Stimulated activated naive CD8-positive, alpha-beta T cell treated with anti-CD3 and anti-CD28 coated beads, Interleukin-15, amount 100 ng/mL, for 72 hours (primary cell): ENCODE measurements around the gene GNB3.
A peak's percentile ranks its signal among the peaks of the same experiment; 100 is the strongest.

ENCODE experiments used
- ATAC-seq: fragments of 150-1000 bp; cut with Tn5 transposase; 2 replicates; pipeline ENCODE4 v1.10.0; 2021; ENCODE audit warnings: mild to moderate bottlenecking, moderate library complexity
- DNase-seq, 2 donors: peaks; one replicate each; pipeline ENCODE4 v3.0.0; 2021 to 2022
- H3K27ac Mint-ChIP-seq, 2 donors: one replicate each; pipeline ENCODE4 v1.8.0; 2022; ENCODE audit warnings: mild to moderate bottlenecking in 2 of 2, mixed read lengths in 2 of 2, moderate library complexity in 2 of 2
- H3K27me3 Mint-ChIP-seq: one replicate; pipeline ENCODE4 v1.8.0; 2022; ENCODE audit warnings: mixed read lengths
- H3K4me1 Mint-ChIP-seq: one replicate; pipeline ENCODE4 v1.8.0; 2022; ENCODE audit warnings: mild to moderate bottlenecking, mixed read lengths
- H3K4me3 Mint-ChIP-seq, 2 donors: one replicate each; pipeline ENCODE4 v1.8.0; 2022; ENCODE audit warnings: mild to moderate bottlenecking in 2 of 2, mixed read lengths in 2 of 2, moderate library complexity in 1 of 2
- H3K9me3 Mint-ChIP-seq, 2 donors: one replicate each; pipeline ENCODE4 v1.8.0; 2022; ENCODE audit warnings: mixed read lengths in 2 of 2

GNB3 gene

GRCh38 chr12:6842075-6842474 is 1.4 kb downstream of the GNB3 start:
- Mint-ChIP-seq H3K27me3 (no peaks in the 10 kb centered on the region), H3K4me3 (no peak overlapping the region), H3K4me1 (no peaks in the 10 kb centered on the region), H3K9me3 (no peaks in the 10 kb centered on the region), H3K27ac (no peak overlapping the region)
- ATAC-seq (no peak), DNase-seq (no peak)

- Mint-ChIP-seq H3K4me3 (no peak overlapping the region), H3K27ac (no peak overlapping the region), H3K4me1 (no peaks in the 10 kb centered on the region), H3K27me3 (no peaks in the 10 kb centered on the region), H3K9me3 (no peaks in the 10 kb centered on the region)
- peak; percentile 33 for ATAC-seq
- no peak for DNase-seq
These were observed 2.6 kb downstream of the GNB3 start for GRCh38 chr12:6843118-6843902.

GRCh38 chr12:6845395-6845794 is 4.7 kb downstream of the GNB3 start:
- Mint-ChIP-seq H3K27ac (no peak overlapping the region), H3K4me3 (no peak overlapping the region), H3K9me3 (no peaks in the 10 kb centered on the region), H3K27me3 (no peaks in the 10 kb centered on the region), H3K4me1 (peaks cover 16% of the 10 kb centered on the region)
- no peak for ATAC-seq
- no peak for DNase-seq

- DNase-seq: no peak
- no peak overlapping the region for H3K4me3 Mint-ChIP-seq
- H3K27me3 Mint-ChIP-seq: no peaks in the 10 kb centered on the region
- peaks cover 18% of the 10 kb centered on the region for H3K4me1 Mint-ChIP-seq
- no peak for ATAC-seq
- H3K9me3 Mint-ChIP-seq: no peaks in the 10 kb centered on the region
- no peak overlapping the region for H3K27ac Mint-ChIP-seq
These were observed 5.7 kb downstream of the GNB3 start for GRCh38 chr12:6846316-6846869.

GRCh38 chr12:6847676-6848075 is 7.0 kb downstream of the GNB3 start:
- Mint-ChIP-seq H3K4me3 (no peak overlapping the region), H3K4me1 (peaks cover 19% of the 10 kb centered on the region), H3K27me3 (no peaks in the 10 kb centered on the region), H3K9me3 (no peaks in the 10 kb centered on the region), H3K27ac (no peak overlapping the region)
- DNase-seq (no peak), ATAC-seq (no peak)

- H3K4me1 Mint-ChIP-seq: peaks cover 37% of the 10 kb centered on the region
- peak overlapping the region; percentile 5 to 89 for H3K27ac Mint-ChIP-seq
- H3K27me3 Mint-ChIP-seq: no peaks in the 10 kb centered on the region
- ATAC-seq: no peak
- no peaks in the 10 kb centered on the region for H3K9me3 Mint-ChIP-seq
- peak overlapping the region; percentile 92 to 97 for H3K4me3 Mint-ChIP-seq
- no peak for DNase-seq
These were observed 8.7 kb downstream of the GNB3 start for GRCh38 chr12:6849427-6849826.

- Mint-ChIP-seq H3K27ac (peak overlapping the region; percentile 89 to 93), H3K27me3 (no peaks in the 10 kb centered on the region), H3K9me3 (no peaks in the 10 kb centered on the region), H3K4me1 (peaks cover 38% of the 10 kb centered on the region), H3K4me3 (peak overlapping the region; percentile 92 to 97)
- ATAC-seq: no peak
- DNase-seq: no peak
These were observed 9.3 kb downstream of the GNB3 start for GRCh38 chr12:6849976-6850560.

GRCh38 chr12:6850796-6851152 is 10.0 kb downstream of the GNB3 start:
- DNase-seq (no peak), ATAC-seq (no peak)
- peak overlapping the region; percentile 99 for H3K27ac Mint-ChIP-seq

GRCh38 chr12:6851153-6851920 is 10.6 kb downstream of the GNB3 start, which contains the start of gene CDCA3:
TSS of gene CDCA3 (minus strand) at chr12:6851286. CDS start at chr12:6850952, 334 bp downstream.
- Mint-ChIP-seq H3K4me1 (peaks cover 38% of the 10 kb centered on the region), H3K27ac (peak within 1 kb of the TSS; percentile 99)
- peak; percentile 76 for ATAC-seq

More at GRCh38 chr12:6850796-6851152, 10.0 kb downstream of the GNB3 start:
- Mint-ChIP-seq H3K4me1 (peaks cover 38% of the 10 kb centered on the region), H3K27me3 (no peaks in the 10 kb centered on the region), H3K9me3 (no peaks in the 10 kb centered on the region), H3K4me3 (peak overlapping the region; percentile 92 to 97)

GRCh38 chr12:6851921-6852650 is 11.4 kb downstream of the GNB3 start, which contains the start of gene USP5:
TSS of gene USP5 (plus strand) at chr12:6852150. CDS start at chr12:6852180, 30 bp downstream.
- ATAC-seq (peak; percentile 86), DNase-seq (peak; percentile 97 to 99)
- Mint-ChIP-seq H3K4me3 (peak within 1 kb of the TSS; percentile 92 to 97), H3K27me3 (no peaks in the 10 kb centered on the region), H3K4me1 (peaks cover 38% of the 10 kb centered on the region), H3K9me3 (no peaks in the 10 kb centered on the region), H3K27ac (peak within 1 kb of the TSS; percentile 99)

More at GRCh38 chr12:6851153-6851920, 10.6 kb downstream of the GNB3 start, which contains the start of gene CDCA3:
- peak; percentile 91 to 96 for DNase-seq
- no peaks in the 10 kb centered on the region for H3K27me3 Mint-ChIP-seq
- peak within 1 kb of the TSS; percentile 92 to 97 for H3K4me3 Mint-ChIP-seq
- no peaks in the 10 kb centered on the region for H3K9me3 Mint-ChIP-seq

- H3K27me3 Mint-ChIP-seq: no peaks in the 10 kb centered on the region
- ATAC-seq (peak; percentile 2), DNase-seq (peak; percentile 40 to 68)
- peaks cover 38% of the 10 kb centered on the region for H3K4me1 Mint-ChIP-seq
- peak overlapping the region; percentile 92 to 97 for H3K4me3 Mint-ChIP-seq
- no peaks in the 10 kb centered on the region for H3K9me3 Mint-ChIP-seq
- H3K27ac Mint-ChIP-seq: peak overlapping the region; percentile 96 to 99
These were observed 12.1 kb downstream of the GNB3 start for GRCh38 chr12:6852651-6853354.

- DNase-seq (no peak), ATAC-seq (no peak)
- Mint-ChIP-seq H3K27me3 (no peaks in the 10 kb centered on the region), H3K4me3 (peak overlapping the region; percentile 92 to 97), H3K9me3 (no peaks in the 10 kb centered on the region), H3K4me1 (peaks cover 38% of the 10 kb centered on the region), H3K27ac (peak overlapping the region in 1 of 2 donors; percentile 39)
These were observed 12.9 kb downstream of the GNB3 start for GRCh38 chr12:6853626-6854025.

- no peak for ATAC-seq
- H3K9me3 Mint-ChIP-seq: no peaks in the 10 kb centered on the region
- no peaks in the 10 kb centered on the region for H3K27me3 Mint-ChIP-seq
- peak overlapping the region in 1 of 2 donors; percentile 97 for H3K4me3 Mint-ChIP-seq
- H3K27ac Mint-ChIP-seq: peak overlapping the region in 1 of 2 donors; percentile 63
- no peak for DNase-seq
- peaks cover 36% of the 10 kb centered on the region for H3K4me1 Mint-ChIP-seq
These were observed 13.3 kb downstream of the GNB3 start for GRCh38 chr12:6854036-6854435.

- Mint-ChIP-seq H3K4me3 (no peak overlapping the region), H3K9me3 (no peaks in the 10 kb centered on the region), H3K27me3 (no peaks in the 10 kb centered on the region), H3K4me1 (peaks cover 23% of the 10 kb centered on the region), H3K27ac (no peak overlapping the region)
- ATAC-seq: no peak
- DNase-seq: no peak
These were observed 14.6 kb downstream of the GNB3 start for GRCh38 chr12:6855322-6855721.
